ENCODE measurements around the gene ITGB4. TPM values are rescaled to one million over a fixed set of nuclear protein-coding genes. Genes with fewer than 3 reads are reported as not detected.

ITGB4 gene
- total RNA-seq (not detected), polyA plus RNA-seq (under 1 TPM in 3 of 4 donors, not detected in 1; 0.28 to 0.60 (median 0.56) TPM)

DNA sequence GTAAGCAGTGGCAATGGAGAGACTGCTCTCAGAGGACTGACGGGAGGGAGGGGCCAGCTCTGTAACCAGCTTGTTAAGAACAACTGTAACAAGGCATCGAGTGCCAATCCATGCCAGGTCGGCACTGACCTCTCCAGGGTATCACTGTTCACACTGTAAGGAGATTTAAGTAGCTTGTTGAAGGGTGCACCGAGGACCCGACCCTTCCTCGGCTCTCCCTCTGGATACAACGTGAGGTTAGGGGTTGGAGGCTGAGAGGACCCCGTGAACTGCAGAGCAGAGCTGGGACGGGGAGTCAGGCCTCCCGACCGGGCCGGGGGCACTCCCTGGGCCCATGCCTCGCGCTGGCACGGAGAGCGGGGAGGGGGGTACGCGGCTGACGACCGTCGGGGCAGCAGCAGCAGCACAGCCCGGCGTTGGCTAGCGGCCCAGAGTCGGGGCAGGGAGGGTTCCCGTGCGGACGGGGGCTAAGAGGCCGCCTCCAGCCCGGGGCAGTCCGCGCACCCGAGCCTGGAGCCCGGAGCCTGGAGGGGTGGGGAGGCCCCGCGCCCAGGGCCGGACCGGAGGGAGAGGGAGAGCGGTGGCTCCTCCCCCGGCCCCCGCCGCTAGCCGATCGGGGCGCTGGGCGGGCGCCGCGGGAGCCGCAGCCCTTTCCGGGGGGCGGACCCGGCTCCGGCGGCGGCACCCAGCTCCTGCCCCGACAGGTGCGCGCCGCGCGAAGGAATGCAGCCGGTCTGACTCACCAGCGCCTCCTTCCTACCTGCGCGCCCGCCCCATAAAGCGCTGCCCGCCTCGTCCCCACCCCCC, at the start of gene ITGB4:
Gene ITGB4, plus strand, starts transcription at position 804 of the 807 bp plus-strand sequence. CDS start 3,245 bp downstream, outside the sequence.
- peaks cover 35% of the 10 kb centered on the region for H3K27me3 Mint-ChIP-seq
- peaks cover 13% of the 10 kb centered on the region for H3K4me1 ChIP-seq (ENCODE audit: control insufficient read depth, insufficient read depth, low read length, poor library complexity, severe bottlenecking)
- no peaks in the 10 kb centered on the region for H3K36me3 Mint-ChIP-seq
- no peaks in the 10 kb centered on the region for H3K36me3 ChIP-seq (ENCODE audit: control insufficient read depth, insufficient read depth, low read length)
- peak within 1 kb of the TSS in 1 of 3 donors; percentile 83 for H3K27ac Mint-ChIP-seq
- H3K4me1 Mint-ChIP-seq: peaks cover 0 to 9% (median 6%) of the 10 kb centered on the region in 4 donors
- no peak within 1 kb of the TSS for H3K27ac ChIP-seq (ENCODE audit: insufficient read depth, low read length, poor library complexity, severe bottlenecking)
- H3K9me3 ChIP-seq (ENCODE audit: control insufficient read depth in 2 of 2, low read length in 2 of 2): no peaks in the 10 kb centered on the region
- DNase-seq (peak; percentile 61 to 73 (median 69)), ATAC-seq (ENCODE audit: low read depth in 2 of 2) (peak; percentile 86 to 89)
- H3K4me3 ChIP-seq (ENCODE audit: low read depth, low read length): peak within 1 kb of the TSS; percentile 44
- H3K27me3 ChIP-seq (ENCODE audit: control insufficient read depth, insufficient read depth, low read length): no peaks in the 10 kb centered on the region
- no peaks in the 10 kb centered on the region for H3K9me3 Mint-ChIP-seq
- H3K4me3 Mint-ChIP-seq: peak within 1 kb of the TSS; percentile 13 to 85 (median 78)

DNA sequence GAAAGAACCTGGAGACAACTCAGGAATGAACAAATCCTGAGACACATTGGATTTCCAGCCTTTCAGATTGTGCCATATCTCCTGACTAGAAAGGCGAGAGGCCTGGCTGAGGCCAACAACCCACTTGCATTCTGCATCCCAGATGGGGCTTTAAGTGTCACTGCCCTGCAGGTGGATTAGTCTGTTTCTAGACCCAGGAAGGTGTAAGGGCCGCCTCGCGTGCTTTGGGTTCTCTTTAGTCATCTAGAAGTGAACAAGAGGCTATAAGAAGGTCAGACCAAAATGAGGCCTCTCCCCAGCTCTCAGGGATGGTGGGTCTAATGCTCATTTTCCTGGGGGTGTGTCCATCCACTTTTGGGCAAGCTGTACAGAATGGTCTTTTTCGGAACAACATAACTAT, 49.2 kb upstream of the ITGB4 start:
- Histone ChIP-seq H3K27ac (ENCODE audit: insufficient read depth, low read length, poor library complexity, severe bottlenecking) (no peak overlapping the region), H3K9me3 (ENCODE audit: control insufficient read depth in 2 of 2, low read length in 2 of 2) (no peaks in the 10 kb centered on the region), H3K36me3 (ENCODE audit: control insufficient read depth, insufficient read depth, low read length) (peaks cover 55% of the 10 kb centered on the region), H3K4me1 (ENCODE audit: control insufficient read depth, insufficient read depth, low read length, poor library complexity, severe bottlenecking) (peaks cover 15% of the 10 kb centered on the region), H3K4me3 (ENCODE audit: low read depth, low read length) (no peak overlapping the region), H3K27me3 (ENCODE audit: control insufficient read depth, insufficient read depth, low read length) (no peaks in the 10 kb centered on the region)
- H3K27ac Mint-ChIP-seq: no peak overlapping the region
- ATAC-seq (ENCODE audit: low read depth in 2 of 2) (no peak), DNase-seq (no peak)
- peak overlapping the region in 1 of 4 donors; percentile 5 for H3K4me3 Mint-ChIP-seq
- H3K27me3 Mint-ChIP-seq: no peaks in the 10 kb centered on the region
- H3K4me1 Mint-ChIP-seq: peaks cover 7 to 31% (median 23%) of the 10 kb centered on the region in 4 donors
- no peaks in the 10 kb centered on the region for H3K9me3 Mint-ChIP-seq
- H3K36me3 Mint-ChIP-seq: peaks cover 15% of the 10 kb centered on the region

DNA sequence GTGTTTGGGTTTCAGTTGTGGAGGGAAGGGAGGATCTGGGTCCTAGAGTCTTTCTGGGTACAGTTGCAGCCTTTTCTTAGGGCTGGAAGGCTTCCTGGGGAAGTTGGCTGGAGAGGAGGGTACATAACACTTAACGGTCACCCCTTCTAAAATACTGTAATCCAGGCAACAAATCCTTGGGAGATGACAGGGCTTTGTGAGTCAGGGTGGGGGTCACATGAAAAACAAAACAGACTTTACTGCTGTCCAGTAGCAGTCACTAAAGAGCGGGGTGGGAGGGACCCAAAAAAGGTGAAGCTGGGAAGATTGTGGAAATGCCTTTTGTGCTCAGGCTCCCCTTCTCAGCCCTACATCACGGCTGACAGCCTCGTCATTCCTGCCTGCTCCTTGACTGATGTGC, 47.8 kb upstream of the ITGB4 start:
- DNase-seq: no peak
- no peaks in the 10 kb centered on the region for H3K9me3 ChIP-seq (ENCODE audit: control insufficient read depth in 2 of 2, low read length in 2 of 2)
- Mint-ChIP-seq H3K27ac (no peak overlapping the region), H3K9me3 (no peaks in the 10 kb centered on the region), H3K36me3 (peaks cover 12% of the 10 kb centered on the region), H3K4me3 (no peak overlapping the region), H3K4me1 (peaks cover 2 to 31% (median 21%) of the 10 kb centered on the region in 4 donors), H3K27me3 (no peaks in the 10 kb centered on the region)
- no peak overlapping the region for H3K27ac ChIP-seq (ENCODE audit: insufficient read depth, low read length, poor library complexity, severe bottlenecking)
- no peaks in the 10 kb centered on the region for H3K27me3 ChIP-seq (ENCODE audit: control insufficient read depth, insufficient read depth, low read length)
- H3K4me1 ChIP-seq (ENCODE audit: control insufficient read depth, insufficient read depth, low read length, poor library complexity, severe bottlenecking): peaks cover 5% of the 10 kb centered on the region
- H3K36me3 ChIP-seq (ENCODE audit: control insufficient read depth, insufficient read depth, low read length): peaks cover 62% of the 10 kb centered on the region
- H3K4me3 ChIP-seq (ENCODE audit: low read depth, low read length): no peak overlapping the region
- ATAC-seq (ENCODE audit: low read depth in 2 of 2): no peak

DNA sequence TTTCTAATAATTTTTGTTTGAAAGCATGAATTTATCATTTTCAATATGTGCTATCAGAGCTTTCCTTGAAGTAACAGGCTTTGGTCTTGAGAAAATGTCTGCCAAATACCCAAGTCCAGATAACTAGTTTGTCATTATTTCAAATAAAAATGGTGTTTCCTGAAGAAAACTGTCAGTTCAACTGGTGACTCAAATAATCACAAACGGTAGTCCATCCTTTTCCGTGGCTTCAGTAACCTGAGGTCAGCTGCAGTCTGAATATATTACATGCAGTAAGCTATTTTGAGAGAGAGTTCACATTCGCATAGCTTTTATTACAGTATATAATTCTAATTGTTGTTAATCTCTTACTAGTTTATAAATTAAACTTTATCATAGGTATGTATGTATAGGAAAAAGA, 44.8 kb upstream of the ITGB4 start:
- H3K4me1 ChIP-seq (ENCODE audit: control insufficient read depth, insufficient read depth, low read length, poor library complexity, severe bottlenecking): peaks cover 4% of the 10 kb centered on the region
- H3K36me3 ChIP-seq (ENCODE audit: control insufficient read depth, insufficient read depth, low read length): peaks cover 62% of the 10 kb centered on the region
- Mint-ChIP-seq H3K36me3 (peaks cover 5% of the 10 kb centered on the region), H3K27me3 (no peaks in the 10 kb centered on the region), H3K4me1 (peaks cover 0 to 23% (median 9%) of the 10 kb centered on the region in 4 donors), H3K27ac (no peak overlapping the region), H3K4me3 (no peak overlapping the region), H3K9me3 (peaks cover 0 to 1% (median 0%) of the 10 kb centered on the region in 7 donors)
- no peak overlapping the region for H3K4me3 ChIP-seq (ENCODE audit: low read depth, low read length)
- no peak overlapping the region for H3K27ac ChIP-seq (ENCODE audit: insufficient read depth, low read length, poor library complexity, severe bottlenecking)
- no peaks in the 10 kb centered on the region for H3K9me3 ChIP-seq (ENCODE audit: control insufficient read depth in 2 of 2, low read length in 2 of 2)
- no peaks in the 10 kb centered on the region for H3K27me3 ChIP-seq (ENCODE audit: control insufficient read depth, insufficient read depth, low read length)
- no peak for DNase-seq
- no peak for ATAC-seq (ENCODE audit: low read depth in 2 of 2)

DNA sequence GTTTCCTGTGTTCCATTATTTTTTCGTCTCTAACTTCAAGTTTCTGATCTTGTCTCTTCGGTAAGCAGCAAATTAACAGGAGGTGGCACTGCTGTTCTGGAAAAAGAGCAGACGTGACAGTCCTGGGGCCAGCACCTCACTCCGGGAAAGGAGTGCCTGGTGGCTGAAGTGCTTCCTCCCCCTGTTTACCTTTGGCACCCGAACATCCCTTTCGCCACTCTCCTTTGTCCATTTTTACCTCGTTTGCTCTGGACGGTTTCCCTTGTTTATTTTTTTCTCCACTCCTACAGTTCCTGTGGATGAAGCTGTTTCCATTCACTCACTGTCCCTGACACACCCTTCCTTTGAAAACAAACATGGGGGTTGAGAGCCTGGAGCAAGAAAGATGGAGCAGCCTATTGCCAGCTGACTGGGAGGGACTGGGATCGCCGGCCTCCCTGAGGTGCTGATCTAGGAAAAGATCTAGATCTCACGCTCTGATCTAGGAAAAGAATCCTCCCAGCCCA, 41.5 kb upstream of the ITGB4 start:
- H3K27ac Mint-ChIP-seq: peak overlapping the region in 1 of 3 donors; percentile 66

DNA sequence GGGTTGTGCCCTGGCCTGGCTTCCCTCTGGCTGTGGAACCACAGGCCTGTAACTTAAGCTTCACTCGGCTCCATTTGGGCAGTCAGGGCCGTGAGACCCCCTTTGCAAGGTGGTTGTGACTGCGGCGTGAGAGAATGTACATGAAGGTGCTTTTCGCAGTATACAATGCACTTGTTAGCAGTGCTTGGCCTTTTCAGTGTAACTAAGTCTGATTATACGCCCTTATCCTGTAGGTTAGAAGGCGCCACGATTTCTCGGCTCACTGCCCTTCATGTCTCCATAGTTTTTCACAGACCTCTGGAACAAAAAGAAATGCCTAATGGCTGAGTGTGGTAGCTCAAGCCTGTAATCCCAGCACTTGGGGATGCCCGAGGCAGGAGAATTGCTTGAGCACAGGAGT, 40.8 kb upstream of the ITGB4 start:
- Histone ChIP-seq H3K4me1 (ENCODE audit: control insufficient read depth, insufficient read depth, low read length, poor library complexity, severe bottlenecking) (no peaks in the 10 kb centered on the region), H3K27me3 (ENCODE audit: control insufficient read depth, insufficient read depth, low read length) (no peaks in the 10 kb centered on the region), H3K27ac (ENCODE audit: insufficient read depth, low read length, poor library complexity, severe bottlenecking) (no peak overlapping the region), H3K4me3 (ENCODE audit: low read depth, low read length) (no peak overlapping the region), H3K36me3 (ENCODE audit: control insufficient read depth, insufficient read depth, low read length) (peaks cover 45% of the 10 kb centered on the region), H3K9me3 (ENCODE audit: control insufficient read depth in 2 of 2, low read length in 2 of 2) (no peaks in the 10 kb centered on the region)
- DNase-seq (no peak), ATAC-seq (ENCODE audit: low read depth in 2 of 2) (no peak)
- H3K36me3 Mint-ChIP-seq: peaks cover 4% of the 10 kb centered on the region
- no peak overlapping the region for H3K27ac Mint-ChIP-seq
- no peaks in the 10 kb centered on the region for H3K27me3 Mint-ChIP-seq
- H3K4me3 Mint-ChIP-seq: no peak overlapping the region
- H3K9me3 Mint-ChIP-seq: peaks cover 0 to 1% (median 0%) of the 10 kb centered on the region in 7 donors
- peaks cover 0 to 36% (median 15%) of the 10 kb centered on the region in 4 donors for H3K4me1 Mint-ChIP-seq

More for the DNA sequence above, 41.5 kb upstream of the ITGB4 start:
- Mint-ChIP-seq H3K4me1 (peaks cover 0 to 33% (median 16%) of the 10 kb centered on the region in 4 donors), H3K36me3 (no peaks in the 10 kb centered on the region), H3K27me3 (no peaks in the 10 kb centered on the region), H3K4me3 (no peak overlapping the region), H3K9me3 (peaks cover 0 to 1% (median 0%) of the 10 kb centered on the region in 7 donors)
- ATAC-seq (ENCODE audit: low read depth in 2 of 2) (no peak), DNase-seq (no peak)
- Histone ChIP-seq H3K4me1 (ENCODE audit: control insufficient read depth, insufficient read depth, low read length, poor library complexity, severe bottlenecking) (peaks cover 4% of the 10 kb centered on the region), H3K36me3 (ENCODE audit: control insufficient read depth, insufficient read depth, low read length) (peaks cover 45% of the 10 kb centered on the region), H3K27me3 (ENCODE audit: control insufficient read depth, insufficient read depth, low read length) (no peaks in the 10 kb centered on the region), H3K9me3 (ENCODE audit: control insufficient read depth in 2 of 2, low read length in 2 of 2) (no peaks in the 10 kb centered on the region), H3K27ac (ENCODE audit: insufficient read depth, low read length, poor library complexity, severe bottlenecking) (no peak overlapping the region), H3K4me3 (ENCODE audit: low read depth, low read length) (no peak overlapping the region)

DNA sequence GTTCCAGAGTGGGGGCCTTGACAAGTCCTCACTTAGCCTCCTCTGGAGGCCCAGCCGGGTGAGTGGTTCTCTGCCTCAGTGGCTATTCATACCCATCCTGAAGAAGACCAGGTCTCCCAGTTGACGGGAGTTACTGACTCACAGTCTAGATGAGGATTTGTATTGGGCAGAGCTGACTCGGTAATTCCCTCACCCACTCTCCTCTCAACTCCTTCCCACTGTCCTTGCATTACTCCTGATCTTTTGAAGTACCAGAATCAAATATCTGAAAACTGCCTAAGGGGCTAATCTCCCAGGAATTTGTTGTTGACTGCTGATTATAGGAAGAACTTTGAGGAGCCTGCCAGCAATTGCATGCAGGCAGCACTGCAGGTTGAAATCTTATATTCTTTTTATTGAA, 40.0 kb upstream of the ITGB4 start:
- Histone ChIP-seq H3K27me3 (ENCODE audit: control insufficient read depth, insufficient read depth, low read length) (no peaks in the 10 kb centered on the region), H3K36me3 (ENCODE audit: control insufficient read depth, insufficient read depth, low read length) (peaks cover 44% of the 10 kb centered on the region), H3K4me1 (ENCODE audit: control insufficient read depth, insufficient read depth, low read length, poor library complexity, severe bottlenecking) (no peaks in the 10 kb centered on the region), H3K27ac (ENCODE audit: insufficient read depth, low read length, poor library complexity, severe bottlenecking) (no peak overlapping the region), H3K9me3 (ENCODE audit: control insufficient read depth in 2 of 2, low read length in 2 of 2) (no peaks in the 10 kb centered on the region), H3K4me3 (ENCODE audit: low read depth, low read length) (no peak overlapping the region)
- Mint-ChIP-seq H3K4me3 (no peak overlapping the region), H3K27me3 (no peaks in the 10 kb centered on the region), H3K9me3 (peaks cover 0 to 1% (median 0%) of the 10 kb centered on the region in 7 donors), H3K36me3 (peaks cover 7% of the 10 kb centered on the region), H3K4me1 (peaks cover 0 to 38% (median 18%) of the 10 kb centered on the region in 4 donors), H3K27ac (peak overlapping the region in 1 of 3 donors; percentile 69)
- ATAC-seq (ENCODE audit: low read depth in 2 of 2) (no peak), DNase-seq (no peak)

Data from CD4-positive, CD25-positive, alpha-beta regulatory T cell (primary cell).